Skeletal muscle cell (primary cell): ENCODE measurements around the gene SETD5.
A peak's percentile ranks its signal among the peaks of the same experiment; 100 is the strongest.

Experiments used
- DNase-seq: peaks from one replicate; pipeline ENCODE4 v3.0.0-alpha.2; 2010; ENCODE audit warnings: low read depth
- H3K4me3 ChIP-seq: 2 replicates; pipeline ENCODE4 v1.5.1; 2011; ENCODE audit warnings: low read depth, mild to moderate bottlenecking, control low read depth, low read length, moderate library complexity

SETD5 gene

DNA sequence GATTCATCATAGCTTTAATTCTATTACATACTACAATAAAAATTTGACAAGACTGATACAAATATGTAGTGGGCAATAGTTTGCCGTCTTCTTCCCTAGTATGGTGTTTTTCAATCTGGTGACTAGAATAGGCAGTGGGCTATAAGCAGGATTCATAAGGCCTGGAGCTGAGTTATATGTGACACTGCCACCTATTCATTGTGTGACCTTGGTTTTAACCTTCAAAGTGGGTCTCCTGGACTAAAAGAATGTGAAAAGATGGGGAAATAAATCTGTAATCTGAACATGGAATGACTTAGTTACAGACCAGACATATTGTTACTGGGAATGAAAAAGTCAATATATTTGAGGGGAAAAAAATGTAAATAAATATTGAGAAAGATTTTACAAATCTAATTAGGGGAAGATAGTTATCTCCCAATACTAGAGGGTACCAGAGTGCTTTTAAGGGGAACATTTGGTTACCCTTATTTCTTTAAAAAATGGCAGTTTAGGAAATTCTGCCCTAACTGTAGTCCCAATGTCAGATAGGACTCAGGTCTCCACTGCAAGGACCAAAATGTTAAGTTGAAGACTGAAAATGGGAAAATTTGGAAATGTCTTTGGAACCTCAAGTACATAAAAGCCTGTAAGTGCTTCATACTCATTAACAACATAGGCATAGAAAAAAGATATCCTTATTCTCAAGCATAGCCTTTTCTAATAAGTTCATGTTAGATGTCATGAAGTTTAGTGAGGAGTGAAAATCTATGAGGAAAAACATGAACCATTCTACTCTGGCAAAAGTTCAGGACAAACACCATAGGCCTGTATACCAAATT is 10.7 kb upstream of the SETD5 start:
- no peak for DNase-seq
- H3K4me3 ChIP-seq, result no peak overlapping the region

DNA sequence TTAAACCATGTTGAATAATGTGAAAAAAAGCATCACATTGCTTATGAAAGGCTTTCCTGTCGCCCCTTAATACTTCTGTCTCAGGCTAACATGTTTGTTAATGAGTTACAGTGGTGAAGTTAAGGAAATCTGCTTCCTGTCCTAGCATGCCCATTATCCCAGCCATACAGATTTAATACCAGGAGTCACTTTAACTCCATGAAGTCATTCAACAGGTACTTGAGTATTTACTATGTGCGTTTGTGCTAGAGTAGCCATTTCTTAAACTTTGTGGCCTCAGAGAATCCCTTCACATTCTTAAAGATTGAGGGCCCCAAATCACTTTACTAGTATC is 10.1 kb upstream of the SETD5 start:
- no peak for DNase-seq
- H3K4me3 ChIP-seq, result no peak overlapping the region

DNA sequence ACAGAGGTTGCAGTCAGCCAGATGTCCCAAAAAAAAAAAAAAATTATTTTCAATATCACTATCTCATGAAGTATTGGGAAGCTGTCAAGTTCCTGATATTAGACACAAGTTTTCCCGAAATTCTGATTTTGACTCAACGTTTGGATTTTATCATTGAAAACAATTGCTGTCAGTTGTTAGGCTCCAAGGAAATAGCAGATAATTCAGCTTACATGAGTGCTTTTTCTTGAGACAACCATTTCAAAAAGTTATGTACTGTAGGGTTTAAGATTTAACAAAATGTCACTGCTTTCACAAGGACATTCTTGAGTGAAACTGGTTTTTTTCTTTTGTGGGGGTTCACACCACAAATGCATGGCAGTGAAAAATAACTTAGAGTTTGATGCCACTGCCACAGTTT is 9.3 kb upstream of the SETD5 start:
- DNase-seq, result no peak
- H3K4me3 ChIP-seq, result no peak overlapping the region

DNA sequence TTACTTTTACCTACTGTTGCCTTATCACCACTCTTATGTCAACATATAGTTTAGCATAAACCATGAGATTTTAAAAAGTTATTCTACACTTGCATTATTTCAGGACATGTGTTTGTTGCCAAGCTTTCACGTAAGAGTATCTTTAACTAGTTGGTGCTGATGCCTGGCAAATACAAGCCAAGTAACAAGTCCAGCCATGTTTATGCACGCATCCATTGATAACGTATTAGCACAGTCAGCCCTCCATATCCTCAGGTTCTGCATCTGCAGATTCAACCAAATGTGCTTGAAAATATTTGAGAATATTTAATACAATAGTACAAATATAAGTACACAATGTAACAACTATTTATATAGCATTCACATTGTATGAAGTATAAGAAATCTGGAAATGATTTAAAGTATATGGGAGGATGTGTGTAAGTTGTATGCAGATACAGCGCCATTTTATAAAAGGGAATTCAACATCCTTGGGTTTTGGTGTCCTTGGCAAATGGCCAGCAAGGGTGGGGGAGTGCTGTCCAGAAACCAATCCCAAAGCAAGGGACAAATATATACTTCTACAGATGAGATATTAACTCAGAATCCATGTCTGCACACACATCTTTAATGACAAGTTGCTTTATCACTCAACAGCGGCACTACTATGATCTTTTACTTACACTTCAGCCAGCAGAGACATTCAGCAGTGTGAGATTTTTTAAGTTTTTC is 8.7 kb upstream of the SETD5 start:
- DNase-seq, result no peak
- H3K4me3 ChIP-seq, result no peak overlapping the region

DNA sequence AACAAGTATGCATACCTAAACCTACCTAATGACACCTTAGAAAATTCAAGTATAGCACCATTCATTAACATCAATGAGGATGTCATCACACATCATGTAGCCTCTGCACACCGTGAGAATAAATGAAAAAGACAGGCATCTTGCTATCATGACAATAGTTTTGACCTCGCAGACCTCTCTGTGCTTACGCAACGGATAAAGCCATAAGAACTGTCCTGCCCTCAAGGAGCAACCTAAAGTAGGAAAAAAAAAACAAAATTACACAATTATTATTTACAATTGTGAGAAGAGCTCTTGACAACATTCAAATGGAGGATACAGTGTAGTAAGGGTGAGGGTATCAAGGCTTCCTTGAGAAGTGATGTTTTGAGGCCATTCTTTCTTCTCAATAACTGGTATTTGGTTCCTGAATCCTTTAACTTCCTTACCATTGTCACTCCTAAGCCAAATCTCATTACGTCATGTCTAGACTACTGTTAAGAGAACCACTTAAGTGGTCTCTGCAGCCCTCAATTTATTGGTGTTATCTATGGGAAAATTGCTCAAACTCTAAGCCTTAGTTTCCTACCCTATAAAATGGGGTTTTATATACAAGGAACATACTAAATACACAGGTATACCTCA is 7.0 kb upstream of the SETD5 start:
- no peak overlapping the region for H3K4me3 ChIP-seq
- no peak for DNase-seq

DNA sequence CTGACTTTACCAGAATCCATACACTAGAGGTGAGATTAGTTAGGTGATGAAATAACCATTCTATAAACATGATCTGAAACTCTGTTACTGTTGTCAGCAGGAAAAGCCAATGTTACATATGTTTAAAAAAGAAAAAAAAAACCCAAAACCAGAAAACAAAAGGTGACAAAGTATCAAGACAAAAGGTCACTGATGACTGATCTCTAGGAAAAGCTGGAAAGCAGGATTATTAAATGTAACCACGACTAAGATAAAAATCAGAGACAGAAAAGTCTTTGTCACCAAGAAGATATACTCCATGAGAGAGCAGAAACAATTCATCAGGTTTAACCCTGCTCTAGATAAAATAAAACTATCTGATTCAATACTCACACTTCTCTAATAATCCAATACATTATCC is 5.4 kb upstream of the SETD5 start:
- DNase-seq, result no peak
- H3K4me3 ChIP-seq, result no peak overlapping the region

DNA sequence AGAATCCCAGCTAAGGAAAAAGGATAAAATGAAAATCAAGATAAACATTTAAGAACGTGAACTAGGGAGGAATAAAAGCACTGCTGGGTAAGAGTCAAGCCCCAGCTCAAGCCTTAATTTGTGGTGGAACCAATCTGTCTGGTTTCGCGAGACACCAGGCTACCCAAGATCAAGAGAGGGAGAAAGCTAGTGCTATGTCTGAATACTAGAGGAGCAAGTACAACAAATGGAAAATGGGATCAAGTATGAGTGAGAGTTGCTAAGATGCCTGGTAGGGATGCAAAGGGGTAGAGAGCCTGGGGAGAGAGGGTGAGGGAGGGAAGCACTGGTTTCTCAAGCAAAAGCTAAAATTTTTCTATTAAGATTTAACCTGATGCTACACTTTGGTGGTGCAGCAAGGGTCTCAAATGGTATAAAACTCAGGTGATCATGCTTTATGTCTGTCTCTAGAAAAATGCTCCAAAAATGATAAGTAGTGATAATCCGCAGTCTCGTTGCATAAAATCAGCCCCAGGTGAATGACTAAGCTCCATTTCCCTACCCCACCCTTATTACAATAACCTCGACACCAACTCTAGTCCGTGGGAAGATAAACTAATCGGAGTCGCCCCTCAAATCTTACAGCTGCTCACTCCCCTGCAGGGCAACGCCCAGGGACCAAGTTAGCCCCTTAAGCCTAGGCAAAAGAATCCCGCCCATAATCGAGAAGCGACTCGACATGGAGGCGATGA is 1.7 kb upstream of the SETD5 start:
- no peak for DNase-seq
- peak overlapping the region; percentile 76 for H3K4me3 ChIP-seq

DNA sequence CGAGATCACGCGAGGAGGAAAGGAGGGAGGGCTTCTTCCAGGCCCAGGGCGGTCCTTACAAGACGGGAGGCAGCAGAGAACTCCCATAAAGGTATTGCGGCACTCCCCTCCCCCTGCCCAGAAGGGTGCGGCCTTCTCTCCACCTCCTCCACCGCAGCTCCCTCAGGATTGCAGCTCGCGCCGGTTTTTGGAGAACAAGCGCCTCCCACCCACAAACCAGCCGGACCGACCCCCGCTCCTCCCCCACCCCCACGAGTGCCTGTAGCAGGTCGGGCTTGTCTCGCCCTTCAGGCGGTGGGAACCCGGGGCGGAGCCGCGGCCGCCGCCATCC is 1.1 kb upstream of the SETD5 start:
- DNase-seq, result peak; percentile 96
- peak overlapping the region; percentile 76 for H3K4me3 ChIP-seq

DNA sequence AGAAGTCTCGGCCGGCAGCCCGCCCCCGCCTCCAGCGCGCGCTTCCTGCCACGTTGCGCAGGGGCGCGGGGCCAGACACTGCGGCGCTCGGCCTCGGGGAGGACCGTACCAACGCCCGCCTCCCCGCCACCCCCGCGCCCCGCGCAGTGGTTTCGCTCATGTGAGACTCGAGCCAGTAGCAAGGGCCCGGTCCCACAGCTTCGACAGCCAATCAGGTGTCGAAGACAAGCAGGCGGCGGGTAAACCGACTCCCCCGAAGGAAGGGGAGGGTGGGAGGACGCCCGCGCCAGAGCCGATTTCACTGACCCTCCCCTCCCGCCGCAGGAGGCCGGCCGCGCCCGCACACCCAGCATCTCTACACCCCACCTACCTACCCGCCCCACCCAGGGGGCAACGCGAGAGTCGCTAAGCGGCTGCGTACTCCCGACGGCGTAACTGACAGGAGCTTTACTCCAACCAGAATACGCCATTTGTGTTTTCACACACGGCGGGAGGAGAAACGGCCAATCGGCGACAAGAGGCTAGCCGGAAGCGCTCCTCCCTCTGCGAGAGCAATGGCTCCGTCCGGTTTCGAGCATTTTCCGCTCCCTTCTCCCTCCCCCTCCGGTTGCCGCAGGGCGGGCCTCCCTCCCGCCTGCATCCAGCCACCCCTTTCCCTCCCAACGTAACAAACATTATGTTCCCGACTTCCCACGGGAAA is 633 bp upstream of the SETD5 start:
- peak overlapping the region; percentile 76 for H3K4me3 ChIP-seq
- DNase-seq, result peak; percentile 100

DNA sequence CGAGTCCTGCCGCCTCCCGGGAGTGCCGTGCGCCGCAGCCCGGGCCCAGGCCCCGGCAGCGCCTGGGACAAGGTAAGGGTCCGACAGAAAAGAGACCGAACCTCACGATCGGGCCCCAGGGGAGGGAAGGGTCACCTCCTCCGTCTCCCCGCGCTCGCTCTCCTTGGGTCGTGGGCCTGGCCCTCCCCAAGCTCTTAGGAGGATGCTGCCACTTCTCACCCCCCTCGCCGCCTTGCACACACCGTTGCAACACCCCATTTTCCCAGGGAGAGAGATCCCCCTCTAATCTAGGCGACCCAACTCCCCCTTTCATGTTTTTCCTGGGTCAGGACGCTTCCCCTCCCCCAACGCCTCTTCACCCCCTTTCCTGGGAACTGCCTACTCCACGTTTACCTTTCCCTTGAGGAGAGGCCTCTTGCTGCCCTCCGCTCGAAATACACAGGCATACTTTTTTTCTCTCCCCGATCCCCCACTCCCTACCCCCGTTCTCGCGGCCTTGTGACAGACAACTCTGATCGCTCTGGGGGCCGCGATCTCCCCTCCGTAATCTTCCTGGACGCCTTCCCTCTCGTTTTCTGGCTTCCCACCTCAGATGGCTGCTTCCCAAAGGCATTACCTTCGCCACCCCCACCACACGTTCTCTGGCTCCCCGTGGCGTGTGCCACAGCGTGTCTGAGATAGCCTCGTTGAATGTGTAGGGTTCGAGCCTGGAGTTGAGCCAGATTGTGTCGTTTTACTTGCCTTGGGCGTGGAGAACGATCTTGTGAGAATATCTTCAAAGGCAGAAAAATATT is 688 bp downstream of the SETD5 start:
- no peak for DNase-seq
- peak overlapping the region; percentile 99 for H3K4me3 ChIP-seq

DNA sequence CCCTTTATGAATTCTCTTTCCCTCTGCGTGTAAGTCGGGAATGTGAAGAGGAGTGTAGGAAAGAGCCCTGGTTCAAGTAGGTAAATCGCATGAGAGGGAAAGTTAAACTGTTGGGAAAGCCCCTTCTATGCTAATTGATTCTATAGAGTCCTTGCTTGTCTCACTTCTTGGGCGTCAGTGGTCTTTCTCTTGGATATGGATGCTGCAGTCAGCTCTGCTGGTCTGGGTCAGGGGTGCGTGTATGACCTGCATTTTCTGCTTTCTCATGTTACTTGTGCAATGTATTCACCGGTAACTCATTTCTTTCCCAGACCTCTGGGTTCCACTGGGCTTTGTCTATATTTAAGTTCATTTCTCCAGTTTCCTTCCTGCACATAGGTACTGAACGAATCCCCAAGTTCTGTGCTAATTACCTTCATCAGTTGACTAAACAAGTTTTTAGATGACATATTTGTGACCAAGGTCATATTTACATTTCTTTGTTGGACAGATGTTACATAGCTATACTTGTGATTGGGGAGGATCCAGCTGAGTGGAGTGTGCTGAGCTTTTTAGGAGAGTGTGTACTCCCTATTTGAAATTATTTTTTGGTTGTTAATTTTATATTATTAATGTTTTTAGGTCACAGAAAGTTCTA is 1.4 kb downstream of the SETD5 start:
- peak overlapping the region; percentile 99 for H3K4me3 ChIP-seq
- no peak for DNase-seq

DNA sequence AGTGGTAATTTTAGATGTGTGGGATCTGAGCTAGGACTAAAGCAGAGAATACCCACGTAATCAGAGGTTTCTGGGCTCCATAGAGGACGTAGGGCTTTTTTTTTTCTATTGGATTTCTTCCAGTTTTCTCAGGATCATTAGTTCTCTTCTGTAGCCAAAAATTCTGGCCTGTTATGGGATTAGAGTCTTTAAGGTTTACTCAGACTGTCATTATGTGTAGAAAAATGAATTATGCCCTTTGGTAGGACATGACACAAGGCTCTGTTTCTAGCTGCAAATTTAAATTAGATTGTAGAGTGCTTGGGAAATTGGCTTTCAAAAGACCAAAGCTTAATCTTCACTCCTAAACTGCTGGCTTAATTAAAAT is 1.9 kb downstream of the SETD5 start:
- peak overlapping the region; percentile 99 for H3K4me3 ChIP-seq
- DNase-seq, result no peak

DNA sequence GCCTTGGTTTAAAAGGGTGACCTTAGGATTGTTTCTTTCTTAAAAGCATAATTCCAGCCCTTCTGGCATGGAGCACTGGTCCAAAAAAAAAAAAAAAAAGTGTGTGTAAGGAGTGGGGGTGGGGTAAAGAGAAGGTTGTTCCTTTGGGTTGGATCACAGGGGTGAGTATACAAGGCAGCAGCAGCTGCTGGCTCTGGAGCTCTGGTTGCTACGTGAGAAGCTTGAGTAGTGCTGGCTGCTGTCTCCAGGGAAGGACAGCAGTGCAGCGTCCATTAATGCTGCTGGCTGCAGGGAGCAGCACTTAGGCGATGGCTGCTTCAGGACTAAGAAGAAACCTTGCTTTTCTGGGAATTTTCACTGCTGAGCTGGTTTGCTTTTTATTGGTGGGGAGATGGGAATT is 2.3 kb downstream of the SETD5 start:
- peak overlapping the region; percentile 99 for H3K4me3 ChIP-seq
- peak; percentile 95 for DNase-seq

DNA sequence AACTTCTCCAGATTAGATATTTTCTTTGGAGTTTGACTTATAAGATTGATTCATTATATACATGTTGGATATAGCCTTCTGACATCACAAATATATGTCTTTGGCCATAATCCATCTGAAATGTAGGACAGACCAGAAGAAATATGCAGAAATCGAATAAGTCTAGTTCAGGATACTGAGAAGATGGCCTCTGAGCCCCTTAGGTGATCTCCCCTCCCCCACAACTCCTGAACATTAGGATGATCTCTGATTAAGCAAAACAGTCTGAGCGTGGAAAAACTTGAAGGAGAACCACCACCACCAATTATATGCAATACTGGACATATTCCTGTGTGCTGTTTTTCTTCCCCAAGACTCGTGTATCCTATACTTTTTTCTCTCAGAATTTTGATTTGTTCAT is 3.2 kb downstream of the SETD5 start:
- peak overlapping the region; percentile 99 for H3K4me3 ChIP-seq
- no peak for DNase-seq

DNA sequence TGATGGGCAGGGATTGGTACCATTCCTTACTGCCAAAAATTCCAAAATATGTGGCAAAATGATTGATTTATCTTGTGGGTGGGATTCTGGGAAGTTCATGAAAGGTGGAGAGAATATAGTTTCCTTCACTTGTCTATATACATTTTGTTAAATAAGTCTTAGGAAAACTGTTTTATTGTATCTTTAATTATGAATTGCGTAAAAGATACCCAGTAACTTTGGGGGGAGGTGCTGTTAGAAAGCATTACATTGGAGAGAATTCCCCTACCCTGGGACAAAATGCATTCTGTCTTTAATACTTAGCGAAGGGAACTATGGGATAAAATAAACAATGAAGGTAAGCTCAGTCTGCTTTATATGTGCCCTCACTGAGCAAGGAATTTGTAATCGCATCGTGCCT is 4.6 kb downstream of the SETD5 start:
- DNase-seq, result no peak
- peak overlapping the region; percentile 23 for H3K4me3 ChIP-seq

DNA sequence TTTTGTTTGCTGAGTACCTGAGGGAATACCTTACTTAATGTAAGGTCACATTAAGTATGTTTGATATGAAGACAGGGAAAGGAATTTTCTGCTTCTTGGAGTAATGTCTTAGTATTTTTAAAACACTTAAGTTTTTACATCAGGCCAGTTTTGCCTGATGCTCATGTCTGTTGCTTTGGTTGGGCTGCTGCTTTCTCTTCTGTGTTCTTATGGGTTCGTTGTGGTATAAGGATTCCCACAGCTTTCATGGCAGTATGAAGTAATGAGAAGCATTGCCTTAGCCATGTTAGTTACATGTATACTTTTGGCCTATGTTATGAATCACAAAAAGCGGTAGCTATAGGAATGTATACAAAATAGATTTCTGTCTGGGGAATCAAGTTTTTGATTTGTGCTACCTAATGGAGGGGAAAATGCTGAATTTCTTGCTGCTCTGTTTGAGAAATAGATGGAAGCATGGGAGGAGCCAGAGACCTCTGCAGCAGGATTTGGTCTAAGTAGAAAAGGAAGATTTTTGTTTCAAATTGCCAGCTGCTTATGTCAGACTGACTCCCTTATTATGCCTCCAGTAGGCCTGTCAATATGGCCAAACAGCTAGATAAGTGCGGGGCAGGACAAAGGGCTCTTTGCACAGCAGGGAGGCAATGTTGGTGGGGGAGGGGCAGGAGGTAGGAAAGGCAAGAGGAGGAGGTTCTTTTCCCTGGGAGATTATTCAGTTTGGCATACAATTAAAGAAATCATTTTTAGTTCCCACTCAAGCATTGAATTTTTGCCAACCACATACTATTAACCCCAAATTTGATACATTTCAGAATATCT is 5.2 kb downstream of the SETD5 start:
- no peak for DNase-seq
- H3K4me3 ChIP-seq, result peak overlapping the region; percentile 23

DNA sequence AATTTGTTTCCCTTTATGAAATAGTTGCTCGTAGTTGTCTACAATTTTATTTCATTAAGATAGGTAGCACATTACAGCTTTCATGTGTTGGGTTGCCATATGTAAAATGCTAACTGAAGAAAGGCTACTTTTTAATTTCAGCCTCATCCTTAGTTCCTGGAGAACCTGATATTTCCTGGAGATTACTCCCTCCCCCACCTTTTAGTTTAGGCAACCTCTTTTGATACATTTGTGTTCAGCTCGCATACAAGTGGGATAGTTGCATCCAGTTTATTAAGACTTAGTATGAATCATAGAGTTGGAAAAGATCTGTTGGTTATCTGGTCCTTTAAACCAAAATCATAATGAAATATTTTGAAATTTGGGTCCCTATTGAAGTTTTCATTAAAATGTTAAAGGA is 6.0 kb downstream of the SETD5 start:
- H3K4me3 ChIP-seq, result no peak overlapping the region
- no peak for DNase-seq

DNA sequence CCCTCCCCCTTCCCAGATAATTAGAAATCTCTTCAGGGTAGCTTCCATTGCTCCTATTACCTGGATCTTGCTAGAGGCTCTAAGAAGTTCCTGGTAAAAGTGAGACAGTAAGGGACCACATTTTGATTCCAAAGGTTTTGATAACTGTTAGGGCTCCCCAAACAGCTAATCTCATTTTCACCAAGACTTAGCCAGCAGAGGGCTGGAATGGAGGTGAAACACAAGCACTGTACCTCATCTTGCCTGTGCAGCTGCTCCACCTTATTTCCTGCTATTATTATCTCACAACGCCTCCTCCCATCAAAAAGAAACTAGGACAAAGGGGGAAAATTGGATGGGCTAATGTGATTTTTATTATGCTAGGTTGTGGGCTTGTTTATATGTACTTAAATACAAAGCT is 7.3 kb downstream of the SETD5 start:
- no peak overlapping the region for H3K4me3 ChIP-seq
- no peak for DNase-seq
